ENCODE measurements around the gene STK17B.

Gene STK17B

GRCh38 chr2:196183172-196183473 is 11.7 kb upstream of the STK17B start:
- TF ChIP-seq CTCF (IDR thresholded peaks at IDR 0.05; ENCODE audit: unreplicated experiment in 3 of 3): no peak
- Mint-ChIP-seq H3K4me3 (no peak overlapping the region), H3K27ac (peak overlapping the region in 1 of 3 experiments; percentile 28), H3K27me3 (ENCODE audit: low read depth) (no peaks in the 10 kb centered on the region), H3K4me1 (no peaks in the 10 kb centered on the region), H3K9me3 (no peaks in the 10 kb centered on the region), H3K36me3 (ENCODE audit: low read depth) (no peaks in the 10 kb centered on the region)

GRCh38 chr2:196182439-196183171 is 11.2 kb upstream of the STK17B start:
- H3K4me3 Mint-ChIP-seq: no peak overlapping the region
- H3K4me1 Mint-ChIP-seq: no peaks in the 10 kb centered on the region

GRCh38 chr2:196181484-196181883 is 10.1 kb upstream of the STK17B start:
- Mint-ChIP-seq H3K9me3 (peaks cover 2% of the 10 kb centered on the region), H3K4me3 (no peak overlapping the region), H3K4me1 (no peaks in the 10 kb centered on the region), H3K27me3 (ENCODE audit: low read depth) (no peaks in the 10 kb centered on the region), H3K36me3 (ENCODE audit: low read depth) (no peaks in the 10 kb centered on the region), H3K27ac (no peak overlapping the region)
- no peak for TF ChIP-seq CTCF (IDR thresholded peaks at IDR 0.05; ENCODE audit: unreplicated experiment in 3 of 3)

More at GRCh38 chr2:196182439-196183171, 11.2 kb upstream of the STK17B start:
- Mint-ChIP-seq H3K27me3 (ENCODE audit: low read depth) (no peaks in the 10 kb centered on the region), H3K9me3 (no peaks in the 10 kb centered on the region), H3K36me3 (ENCODE audit: low read depth) (no peaks in the 10 kb centered on the region), H3K27ac (peak overlapping the region in 2 of 3 experiments; percentile 44 to 83)
- TF ChIP-seq CTCF (IDR thresholded peaks at IDR 0.05; ENCODE audit: unreplicated experiment in 3 of 3): no peak

- peaks cover 2% of the 10 kb centered on the region for H3K9me3 Mint-ChIP-seq
- H3K27ac Mint-ChIP-seq: no peak overlapping the region
- no peaks in the 10 kb centered on the region for H3K36me3 Mint-ChIP-seq (ENCODE audit: low read depth)
- no peaks in the 10 kb centered on the region for H3K4me1 Mint-ChIP-seq
- H3K4me3 Mint-ChIP-seq: no peak overlapping the region
- peaks cover 25% of the 10 kb centered on the region for H3K27me3 Mint-ChIP-seq (ENCODE audit: low read depth)
- TF ChIP-seq CTCF (IDR thresholded peaks at IDR 0.05; ENCODE audit: unreplicated experiment in 3 of 3): no peak
Observed at GRCh38 chr2:196177124-196177523, 5.7 kb upstream of the STK17B start.

GRCh38 chr2:196176142-196176738 is 4.9 kb upstream of the STK17B start:
- Mint-ChIP-seq H3K9me3 (peaks cover 2% of the 10 kb centered on the region), H3K36me3 (ENCODE audit: low read depth) (no peaks in the 10 kb centered on the region), H3K4me1 (no peaks in the 10 kb centered on the region), H3K4me3 (no peak overlapping the region), H3K27ac (no peak overlapping the region), H3K27me3 (ENCODE audit: low read depth) (peaks cover 25% of the 10 kb centered on the region)
- no peak for TF ChIP-seq CTCF (IDR thresholded peaks at IDR 0.05; ENCODE audit: unreplicated experiment in 3 of 3)

- Mint-ChIP-seq H3K27ac (no peak overlapping the region), H3K4me1 (peaks cover 13% of the 10 kb centered on the region), H3K36me3 (ENCODE audit: low read depth) (no peaks in the 10 kb centered on the region), H3K9me3 (peaks cover 2% of the 10 kb centered on the region), H3K4me3 (peak overlapping the region in 2 of 3 experiments; percentile 49 to 63), H3K27me3 (ENCODE audit: low read depth) (peaks cover 25% of the 10 kb centered on the region)
- no peak for TF ChIP-seq CTCF (IDR thresholded peaks at IDR 0.05; ENCODE audit: unreplicated experiment in 3 of 3)
Observed at GRCh38 chr2:196174404-196174803, 3.0 kb upstream of the STK17B start.
